NCI-H146 treated with DMSO at 0.1 percent for 48 hours (cell line): Measurements from ENCODE around the gene UAP1.

Experiments
- DNase-seq: peaks from one replicate; lab custom pipeline; 2025; ENCODE audit not compliant: unreplicated experiment; lab: John Stamatoyannopoulos, UW

Gene UAP1

DNA sequence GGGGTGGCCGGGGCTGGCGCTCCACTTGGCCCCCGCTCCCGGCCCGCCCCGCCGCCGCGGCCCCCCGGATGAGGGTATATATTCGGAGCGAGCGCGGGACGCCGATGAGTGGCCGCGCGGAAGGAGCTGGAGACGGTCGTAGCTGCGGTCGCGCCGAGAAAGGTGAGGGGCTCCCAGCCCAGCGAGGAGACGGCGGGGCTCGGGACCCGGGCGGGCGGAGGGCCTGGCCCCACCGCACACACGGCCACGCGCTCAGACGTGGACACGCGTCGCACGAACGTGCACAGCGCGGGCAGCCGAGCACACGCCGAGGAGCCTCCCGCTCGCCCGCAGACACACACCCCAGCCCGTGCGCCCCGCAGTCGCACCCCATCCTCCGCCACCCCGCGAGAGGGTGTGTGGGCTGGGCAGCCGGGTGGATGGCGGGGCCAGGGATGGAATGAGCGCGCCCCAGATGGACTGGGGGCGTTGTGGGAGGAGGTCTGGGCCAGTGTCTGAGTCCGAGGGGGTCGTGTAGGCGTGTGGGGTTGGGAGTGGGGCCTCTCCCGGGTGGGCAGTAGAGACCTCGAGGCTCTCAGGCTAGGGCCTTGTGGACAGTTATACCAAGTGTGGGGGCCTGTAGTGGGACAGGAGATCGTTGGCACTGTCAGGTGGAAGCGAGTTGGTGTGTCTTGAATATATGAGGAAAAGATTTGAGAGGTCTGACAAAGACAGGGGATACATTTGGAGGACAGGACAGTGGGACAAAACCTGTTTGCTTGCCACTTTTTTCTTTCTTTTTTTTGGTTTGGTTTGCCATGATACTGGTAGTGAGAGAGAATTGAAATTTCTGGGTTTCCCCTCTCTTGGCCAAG, at the start of gene UAP1:
TSS of gene UAP1 (plus strand) at position 107 of the 854 bp plus-strand sequence. CDS start 4,347 bp downstream, outside the sequence.
- DNase-seq, result no peak

- DNase-seq, result no peak
Observed at GRCh38 chr1:162527314-162527713, 34.2 kb upstream of the UAP1 start.

- no peak for DNase-seq
Observed at GRCh38 chr1:162530307-162530987, 31.1 kb upstream of the UAP1 start.

GRCh38 chr1:162530988-162531319, 30.6 kb upstream of the UAP1 start:
- DNase-seq, result no peak

- DNase-seq, result no peak
Observed at GRCh38 chr1:162535501-162535900, 26.0 kb upstream of the UAP1 start.

- no peak for DNase-seq
Observed at GRCh38 chr1:162536511-162536910, 25.0 kb upstream of the UAP1 start.

- no peak for DNase-seq
Observed at GRCh38 chr1:162537216-162537615, 24.3 kb upstream of the UAP1 start.

GRCh38 chr1:162538815-162539431, 22.6 kb upstream of the UAP1 start:
- no peak for DNase-seq

- no peak for DNase-seq
Observed at GRCh38 chr1:162541619-162542141, 19.8 kb upstream of the UAP1 start.

GRCh38 chr1:162543228-162543627, 18.3 kb upstream of the UAP1 start:
- DNase-seq, result no peak

DNA sequence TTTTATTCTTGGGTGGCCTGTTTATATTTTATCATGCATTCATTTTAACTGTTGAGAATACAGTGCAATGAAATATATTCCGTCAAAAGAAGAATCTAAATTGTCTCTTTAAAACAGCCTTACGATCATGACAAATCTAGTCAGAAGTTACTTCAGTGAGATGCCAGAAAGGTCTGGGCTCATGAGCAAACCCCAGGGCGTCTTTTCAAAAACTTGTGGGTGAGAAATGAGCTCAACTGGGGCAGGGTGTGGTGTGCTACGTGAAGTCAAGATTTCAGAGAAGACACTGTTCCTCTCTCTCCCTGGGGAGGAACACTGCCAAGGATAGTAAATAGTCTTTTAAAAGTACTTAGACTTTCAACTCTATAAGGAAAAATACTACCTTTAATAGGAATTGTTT, 13.4 kb upstream of the UAP1 start:
- no peak for DNase-seq

DNA sequence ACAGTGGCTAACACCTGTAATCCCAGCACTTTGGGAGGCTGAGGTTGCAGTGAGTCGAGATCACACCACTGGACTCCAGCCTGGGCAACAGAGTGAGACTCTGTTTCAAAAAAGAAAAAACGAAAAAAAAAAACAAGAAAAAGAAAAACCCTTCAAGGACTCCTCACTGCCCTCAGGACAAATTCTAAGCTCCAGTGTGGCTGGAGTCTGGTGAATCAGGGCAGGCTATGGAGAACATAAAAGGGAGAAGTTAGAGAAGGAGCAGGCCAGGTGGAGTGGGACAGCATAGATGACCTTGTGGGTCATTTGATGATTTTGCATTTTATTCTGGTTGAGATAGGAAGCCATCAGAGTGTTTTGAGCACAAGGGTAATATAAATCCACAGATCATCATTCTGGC, 12.5 kb upstream of the UAP1 start:
- no peak for DNase-seq

DNA sequence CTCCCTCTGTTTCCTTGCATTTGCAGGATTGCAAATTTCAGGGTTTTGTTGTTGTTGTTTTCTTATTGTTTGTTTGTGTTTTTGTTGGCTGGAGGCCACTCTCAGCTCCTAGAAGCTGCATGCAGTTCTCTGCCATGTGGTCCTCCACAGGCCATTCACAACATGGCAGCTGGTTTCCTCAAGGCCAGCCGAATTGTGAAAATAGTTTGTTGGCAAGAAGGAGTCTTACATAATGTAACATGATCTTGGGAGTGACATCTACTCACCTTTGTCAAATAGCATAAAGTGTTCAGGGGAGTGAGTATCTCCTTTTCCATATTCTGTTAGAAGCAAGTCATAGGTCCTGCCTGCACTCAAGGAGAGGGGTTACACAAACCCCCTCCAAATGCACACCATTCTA, 10.6 kb upstream of the UAP1 start:
- DNase-seq, result no peak

DNA sequence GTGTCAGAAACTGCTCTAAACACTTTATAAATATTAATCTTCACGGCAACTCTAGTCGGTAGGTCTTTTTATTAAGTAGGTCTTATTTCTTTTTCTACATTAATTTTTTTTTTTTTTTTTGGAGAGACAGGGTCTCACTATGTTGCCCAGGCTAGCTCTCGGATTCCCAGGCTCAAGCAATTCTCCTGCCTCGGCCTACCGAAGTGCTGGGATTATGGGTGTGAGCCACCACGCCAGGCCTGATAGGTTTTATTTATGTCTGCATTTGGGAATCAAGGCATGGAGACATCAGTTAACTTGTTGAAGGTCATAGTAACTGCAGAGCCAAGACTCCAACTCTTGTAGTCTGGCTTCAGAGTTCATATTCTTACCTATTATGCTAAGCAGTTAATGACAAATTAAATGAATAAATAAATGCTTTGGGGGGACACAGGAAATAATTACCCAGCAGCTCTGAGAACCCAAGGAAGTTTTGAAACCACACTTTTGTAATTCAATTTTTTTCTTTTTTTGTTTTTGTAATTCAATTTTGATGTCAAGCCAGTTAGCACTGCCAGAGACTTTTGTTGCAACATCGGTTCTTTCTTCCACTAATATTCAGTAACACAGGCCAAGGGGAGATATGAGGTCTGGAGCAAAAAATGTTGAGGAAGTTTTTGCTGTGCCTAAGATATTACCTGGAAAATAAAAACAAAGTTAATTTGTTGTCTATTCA, 9.4 kb upstream of the UAP1 start:
- DNase-seq, result no peak

GRCh38 chr1:162552684-162553252, 8.8 kb upstream of the UAP1 start:
- DNase-seq, result no peak

- no peak for DNase-seq
Observed at GRCh38 chr1:162554258-162554657, 7.3 kb upstream of the UAP1 start.

- no peak for DNase-seq
Observed at GRCh38 chr1:162557536-162557935, 4.0 kb upstream of the UAP1 start.

DNA sequence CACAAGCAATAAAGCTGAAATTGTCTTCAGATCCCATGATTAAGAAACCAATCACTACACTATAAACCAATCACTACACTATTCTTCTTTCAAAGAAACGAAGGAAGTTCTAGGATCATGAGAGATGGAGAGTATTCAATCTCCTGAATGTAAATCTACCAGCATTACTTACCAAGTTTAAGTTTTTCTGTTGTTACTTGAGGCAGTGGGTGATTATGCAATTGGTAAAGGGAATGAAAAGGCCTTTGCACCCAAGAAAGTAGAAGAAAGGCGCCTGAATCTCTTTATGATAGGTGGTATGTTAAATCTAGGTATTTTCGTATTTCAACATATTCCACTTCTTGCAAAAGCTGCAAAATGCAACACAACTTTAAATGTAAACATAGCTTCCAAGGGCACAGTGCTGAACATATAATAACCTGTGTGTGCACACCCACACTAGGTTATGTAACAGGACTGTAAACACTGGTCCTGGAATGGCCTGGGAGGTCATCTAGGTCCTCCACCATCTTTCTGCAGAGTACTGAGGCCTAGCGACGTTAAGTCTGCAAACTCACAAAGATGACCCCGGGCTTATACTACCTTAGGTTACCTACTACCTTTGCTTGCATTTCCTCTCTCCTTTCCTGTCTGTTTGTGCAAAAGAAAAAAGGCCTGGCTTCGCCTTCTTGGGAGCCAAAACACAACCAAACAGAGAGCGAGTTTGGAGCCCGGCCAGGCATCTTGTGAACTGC, 1.1 kb upstream of the UAP1 start:
- no peak for DNase-seq

DNA sequence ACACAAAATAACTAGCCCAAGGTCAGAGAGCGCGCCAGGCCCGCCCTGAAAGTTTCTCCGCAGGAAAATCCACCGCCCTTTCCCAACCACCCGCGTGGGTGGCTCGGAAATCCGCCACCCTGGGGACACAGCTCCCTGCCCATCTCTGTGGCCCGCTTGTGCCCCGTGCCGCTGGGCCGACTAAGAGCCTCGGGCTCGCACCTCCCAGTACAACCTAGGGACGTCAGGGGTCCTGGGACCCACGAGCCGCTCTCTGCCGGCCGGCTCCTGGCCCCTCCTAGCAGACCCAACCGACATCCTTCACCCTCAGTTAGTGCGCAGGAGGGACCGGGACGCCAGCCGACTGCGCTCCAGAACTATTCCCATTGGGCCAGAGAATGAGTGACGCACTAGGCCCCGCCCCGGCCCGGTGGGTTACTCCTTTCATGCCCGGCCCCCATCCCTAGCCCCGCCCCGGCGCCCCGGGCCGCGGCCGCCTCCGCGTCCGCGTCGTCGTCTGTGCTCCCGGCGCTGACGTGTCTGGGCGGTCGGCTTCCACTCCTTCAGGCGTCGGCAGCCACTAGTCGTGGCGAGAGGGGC, 396 bp upstream of the UAP1 start:
- peak; percentile 94 for DNase-seq

DNA sequence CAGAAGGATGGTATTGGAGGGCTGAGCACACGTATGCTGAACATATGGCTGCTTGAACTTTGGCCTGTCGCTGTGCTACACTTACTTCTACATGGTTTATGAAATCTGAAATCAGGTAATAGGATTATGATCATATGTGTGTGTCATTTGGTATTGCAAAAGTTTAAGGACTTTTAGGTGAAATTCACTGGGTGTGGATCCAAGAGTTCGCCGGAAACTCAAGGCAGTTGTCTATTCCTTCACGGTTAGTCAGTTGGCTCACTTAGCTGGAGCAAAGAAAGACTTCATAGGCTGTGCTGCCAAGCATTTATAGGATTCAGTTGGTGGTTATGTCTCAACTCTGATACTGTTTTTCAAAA, 927 bp downstream of the UAP1 start:
- no peak for DNase-seq
